DOHH2 (cell line): ENCODE results near the gene C1orf174.

ENCODE experiments used
- H3F3A ChIP-seq: fragments of 200-600 bp; sonication (generic), shearing (Covaris generic); 2 replicates; pipeline ENCODE4 v1.6.0; 2016; ENCODE audit warnings: antibody characterized with exemption, mild to moderate bottlenecking; ENCODE audit not compliant: control insufficient read depth, insufficient read depth
- H3K27ac ChIP-seq: fragments of 200-600 bp; sonication (generic); 2 replicates; pipeline ENCODE4 v1.5.1; 2014; ENCODE audit warnings: low read depth, mild to moderate bottlenecking, low read length, moderate library complexity
- H3K27me3 ChIP-seq: fragments of 200-600 bp; sonication (generic); 2 replicates; pipeline ENCODE4 v1.6.1; 2014; ENCODE audit warnings: mild to moderate bottlenecking, low read length, mixed read lengths; ENCODE audit not compliant: control insufficient read depth
- H3K36me3 ChIP-seq: fragments of 200-600 bp; sonication (generic); 2 replicates; pipeline ENCODE4 v1.6.1; 2014; ENCODE audit warnings: mild to moderate bottlenecking, low read length, moderate library complexity, mixed read lengths; ENCODE audit not compliant: control insufficient read depth
- H3K4me1 ChIP-seq: fragments of 200-600 bp; sonication (generic); 2 replicates; pipeline ENCODE4 v1.6.1; 2014; ENCODE audit warnings: mild to moderate bottlenecking, low read length, mixed read lengths; ENCODE audit not compliant: control insufficient read depth
- H3K4me2 ChIP-seq: fragments of 200-600 bp; sonication (generic); 2 replicates; pipeline ENCODE4 v1.6.0; 2014; ENCODE audit warnings: mild to moderate bottlenecking, low read length, moderate library complexity
- H3K4me3 ChIP-seq: fragments of 200-600 bp; sonication (generic); 2 replicates; pipeline ENCODE4 v1.5.1; 2014; ENCODE audit warnings: mild to moderate bottlenecking, low read length, mixed read lengths
- H3K79me2 ChIP-seq: fragments of 200-600 bp; sonication (generic); 2 replicates; pipeline ENCODE4 v1.6.1; 2014; ENCODE audit warnings: mild to moderate bottlenecking, low read length, mixed read lengths; ENCODE audit not compliant: control insufficient read depth
- H3K9me2 ChIP-seq: fragments of 200-600 bp; sonication (generic); replicated peaks from 2 replicates; pipeline ENCODE4 v1.6.1; 2014; ENCODE audit warnings: mild to moderate bottlenecking, low read length, mixed read lengths; ENCODE audit not compliant: control insufficient read depth
- H3K9me3 ChIP-seq: fragments of 200-600 bp; sonication (generic); 2 replicates; pipeline ENCODE4 v1.6.1; 2014; ENCODE audit warnings: antibody characterized with exemption, low read length, mixed read lengths; ENCODE audit not compliant: control insufficient read depth, insufficient read depth
- H4K20me1 ChIP-seq: fragments of 200-600 bp; sonication (generic); 2 replicates; pipeline ENCODE4 v1.6.0; 2014; ENCODE audit warnings: low read depth, mild to moderate bottlenecking, antibody characterized with exemption, low read length, moderate library complexity; ENCODE audit not compliant: control insufficient read depth, insufficient read depth
- EZH2phosphoT487 ChIP-seq: fragments of 200-600 bp; sonication (generic); IDR thresholded peaks from 2 replicates; pipeline ENCODE4 v1.6.1; 2017; ENCODE audit warnings: borderline replicate concordance, mild to moderate bottlenecking, antibody characterized with exemption, low read length, moderate library complexity, mixed read lengths
- TF ChIP-seq, protein P1 (sequence below): fragments of 200-600 bp; sonication (generic); IDR thresholded peaks from one replicate; pipeline ENCODE4 v1.5.1; 2014; ENCODE audit warnings: antibody characterized with exemption, mild to moderate bottlenecking, low read depth, low read length; ENCODE audit not compliant: poor library complexity, severe bottlenecking

The C1orf174 gene

DNA sequence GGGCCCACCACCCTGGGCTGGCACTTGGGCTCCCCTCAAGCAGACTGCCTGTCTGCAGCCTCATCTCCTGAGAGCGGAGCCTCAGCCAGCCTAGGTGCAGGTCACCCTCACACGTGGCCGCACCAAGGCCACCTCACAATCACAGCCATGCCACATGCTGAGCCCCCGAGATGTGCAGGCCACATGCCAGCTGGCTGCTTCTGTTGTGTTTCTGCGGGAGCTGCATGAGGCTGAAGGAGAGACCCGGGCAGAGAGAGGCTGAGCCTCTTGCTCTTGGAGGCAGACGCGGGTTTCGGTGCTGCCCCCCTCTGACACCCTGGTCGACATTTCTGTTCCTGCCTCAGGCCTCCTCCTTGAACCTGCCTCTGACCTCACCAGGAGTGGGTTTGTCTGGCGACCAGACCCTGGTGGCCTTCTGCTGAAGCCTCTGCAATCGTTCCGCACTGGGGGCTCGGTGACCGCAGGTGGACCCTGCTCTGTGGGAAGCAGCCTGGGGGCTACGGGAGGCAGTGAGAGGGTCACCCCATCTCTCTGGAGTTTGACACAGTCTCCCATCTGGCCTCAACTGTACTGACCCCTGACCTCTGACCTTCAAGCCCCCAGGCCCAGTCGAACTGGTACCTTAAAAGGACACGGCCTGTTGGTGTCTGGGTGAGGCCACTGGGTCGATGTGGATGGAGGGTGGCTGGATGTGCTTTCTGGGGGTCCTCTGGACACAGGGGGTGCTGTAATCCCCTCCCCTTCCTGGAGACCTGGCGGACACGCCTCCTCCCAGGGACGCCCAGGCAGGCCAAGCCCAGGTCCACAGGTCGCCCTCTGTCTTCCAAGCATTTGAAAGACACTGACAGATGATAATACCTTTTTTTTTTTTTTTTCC, 13.0 kb upstream of the C1orf174 start:
- peaks cover 51% of the 10 kb centered on the region for H3K4me1 ChIP-seq
- H3K9me3 ChIP-seq = no peaks in the 10 kb centered on the region
- H3K79me2 ChIP-seq = peaks cover 40% of the 10 kb centered on the region
- H3F3A ChIP-seq = peaks cover 19% of the 10 kb centered on the region
- TF ChIP-seq, protein P1, sequence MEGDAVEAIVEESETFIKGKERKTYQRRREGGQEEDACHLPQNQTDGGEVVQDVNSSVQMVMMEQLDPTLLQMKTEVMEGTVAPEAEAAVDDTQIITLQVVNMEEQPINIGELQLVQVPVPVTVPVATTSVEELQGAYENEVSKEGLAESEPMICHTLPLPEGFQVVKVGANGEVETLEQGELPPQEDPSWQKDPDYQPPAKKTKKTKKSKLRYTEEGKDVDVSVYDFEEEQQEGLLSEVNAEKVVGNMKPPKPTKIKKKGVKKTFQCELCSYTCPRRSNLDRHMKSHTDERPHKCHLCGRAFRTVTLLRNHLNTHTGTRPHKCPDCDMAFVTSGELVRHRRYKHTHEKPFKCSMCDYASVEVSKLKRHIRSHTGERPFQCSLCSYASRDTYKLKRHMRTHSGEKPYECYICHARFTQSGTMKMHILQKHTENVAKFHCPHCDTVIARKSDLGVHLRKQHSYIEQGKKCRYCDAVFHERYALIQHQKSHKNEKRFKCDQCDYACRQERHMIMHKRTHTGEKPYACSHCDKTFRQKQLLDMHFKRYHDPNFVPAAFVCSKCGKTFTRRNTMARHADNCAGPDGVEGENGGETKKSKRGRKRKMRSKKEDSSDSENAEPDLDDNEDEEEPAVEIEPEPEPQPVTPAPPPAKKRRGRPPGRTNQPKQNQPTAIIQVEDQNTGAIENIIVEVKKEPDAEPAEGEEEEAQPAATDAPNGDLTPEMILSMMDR = no peak
- TF ChIP-seq EZH2phosphoT487 = no peak
- peak overlapping the region; percentile 100; the same call in 1 of the 2 replicates for H3K4me2 ChIP-seq
- H4K20me1 ChIP-seq = no peaks in the 10 kb centered on the region
- H3K27ac ChIP-seq = no peak overlapping the region
- 0 out of 2 replicates have a peak overlapping the region, but pooled peaks have one; percentile 81 for H3K4me3 ChIP-seq
- peaks cover 12% of the 10 kb centered on the region for H3K36me3 ChIP-seq
- no peaks in the 10 kb centered on the region for H3K9me2 ChIP-seq
- no peaks in the 10 kb centered on the region for H3K27me3 ChIP-seq

DNA sequence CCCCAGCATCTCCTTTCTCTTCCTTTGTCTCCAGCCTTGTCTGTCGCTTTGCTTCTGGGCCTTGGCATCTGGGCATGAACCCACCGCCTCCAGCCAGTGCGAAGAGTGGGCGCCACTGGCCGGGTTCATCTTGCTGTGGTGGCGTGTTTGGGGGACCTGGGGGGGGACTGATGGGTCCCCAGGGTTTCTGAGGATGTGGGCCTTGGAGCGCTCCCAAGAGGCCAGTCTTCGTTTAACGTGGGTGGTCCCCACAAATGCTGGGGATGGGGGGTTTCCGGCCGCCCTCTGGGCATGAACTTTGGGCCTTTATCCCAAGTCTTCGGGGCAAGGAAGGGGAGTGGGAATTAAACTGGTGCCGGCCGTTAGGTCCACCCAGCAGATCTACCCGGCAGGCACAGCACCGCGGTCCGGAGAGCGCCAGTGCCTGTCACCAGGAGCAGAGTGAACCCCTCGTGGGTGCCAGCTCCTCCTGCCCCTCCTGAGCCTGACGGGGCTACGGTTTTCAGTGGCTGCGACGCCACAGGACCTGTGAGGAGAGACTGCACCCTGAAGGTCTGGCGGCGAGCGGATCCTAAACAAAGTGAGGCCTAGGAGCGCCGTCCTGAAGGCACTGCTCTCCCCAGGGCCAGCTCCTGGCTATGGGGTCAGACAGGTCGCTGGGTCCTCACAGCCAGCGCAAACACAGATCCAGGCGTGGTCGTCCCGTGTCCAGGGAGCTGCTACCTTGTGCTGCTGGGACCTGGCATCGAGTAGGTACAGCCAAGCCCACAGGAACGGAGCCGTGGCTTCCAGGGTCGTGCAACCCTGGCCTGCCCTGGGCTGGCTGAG, 12.1 kb upstream of the C1orf174 start:
- H3K36me3 ChIP-seq = peaks cover 12% of the 10 kb centered on the region
- H3K79me2 ChIP-seq = peaks cover 47% of the 10 kb centered on the region
- H3K27me3 ChIP-seq = no peaks in the 10 kb centered on the region
- H4K20me1 ChIP-seq = no peaks in the 10 kb centered on the region
- H3F3A ChIP-seq = peaks cover 19% of the 10 kb centered on the region
- no peak for TF ChIP-seq EZH2phosphoT487
- TF ChIP-seq, protein P1 = no peak
- H3K4me3 ChIP-seq = peak overlapping the region; percentile 81
- peak overlapping the region; percentile 96 for H3K27ac ChIP-seq
- H3K4me1 ChIP-seq = peaks cover 60% of the 10 kb centered on the region
- no peaks in the 10 kb centered on the region for H3K9me3 ChIP-seq
- H3K9me2 ChIP-seq = no peaks in the 10 kb centered on the region
- peak overlapping the region; percentile 100 for H3K4me2 ChIP-seq

DNA sequence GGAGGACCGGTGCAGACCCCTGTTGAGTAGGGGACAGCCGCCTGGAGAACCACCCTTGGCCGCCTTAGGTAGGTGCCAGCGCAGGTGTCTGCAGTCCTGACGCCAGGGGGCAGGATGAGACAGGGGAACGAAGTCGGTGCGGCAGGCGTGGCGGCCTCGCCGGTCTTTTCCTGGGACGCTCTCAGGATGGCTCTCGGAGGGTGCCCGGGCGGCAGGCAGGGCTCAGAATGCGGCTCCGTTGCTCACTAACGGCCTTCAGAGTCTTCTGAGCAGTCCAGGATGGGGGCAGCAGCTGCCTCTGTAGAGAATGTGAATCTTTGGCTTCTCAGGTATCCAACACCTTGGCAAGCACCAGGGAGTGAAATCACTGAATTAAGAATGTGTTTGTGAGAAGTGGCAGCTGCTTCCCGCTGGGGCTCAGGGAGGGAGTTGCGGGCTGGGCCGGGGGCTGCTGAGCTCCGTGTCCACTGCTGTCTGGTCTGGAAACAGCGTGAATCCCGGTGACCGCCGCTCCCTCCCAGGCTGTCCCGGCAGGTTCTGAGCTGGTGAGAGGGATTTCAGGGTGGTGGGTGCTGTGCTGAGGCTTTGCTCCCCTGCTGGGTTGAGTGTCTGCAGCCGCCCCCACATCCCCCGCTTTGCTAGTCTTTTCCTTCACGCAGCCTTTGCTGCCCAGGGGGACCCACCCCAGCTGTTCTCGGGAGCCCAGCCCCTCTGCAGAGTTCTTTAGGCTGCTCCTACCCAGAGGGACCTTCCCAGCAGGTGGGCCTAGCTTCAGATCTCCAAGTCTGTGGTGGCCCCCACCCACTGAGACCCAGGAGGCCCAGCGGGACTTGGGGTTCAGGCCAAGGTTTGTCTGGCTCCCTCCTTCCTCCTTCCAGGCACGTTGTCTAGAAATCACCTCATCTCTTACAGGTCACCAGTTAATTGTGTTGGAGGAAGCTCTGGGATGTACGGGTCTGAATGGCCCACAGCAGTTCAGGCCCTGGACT, 11.1 kb upstream of the C1orf174 start:
- Histone ChIP-seq H3K27ac (peak overlapping the region; percentile 96), H4K20me1 (no peaks in the 10 kb centered on the region), H3K79me2 (peaks cover 53% of the 10 kb centered on the region), H3K36me3 (peaks cover 12% of the 10 kb centered on the region), H3K27me3 (no peaks in the 10 kb centered on the region), H3K9me3 (no peaks in the 10 kb centered on the region), H3K9me2 (no peaks in the 10 kb centered on the region), H3K4me1 (peaks cover 70% of the 10 kb centered on the region), H3K4me2 (peak overlapping the region; percentile 100), H3K4me3 (peak overlapping the region; percentile 81), H3F3A (peaks cover 19% of the 10 kb centered on the region)
- no peak for TF ChIP-seq EZH2phosphoT487
- TF ChIP-seq, protein P1 = peak; percentile 93
